ENCODE data around the gene REEP2. TPM values are rescaled to one million over a fixed set of nuclear protein-coding genes. Genes with fewer than 3 reads are reported as not detected.

REEP2 gene
- total RNA-seq, 1 experiment from 2014 or later, result 49.0 TPM

DNA sequence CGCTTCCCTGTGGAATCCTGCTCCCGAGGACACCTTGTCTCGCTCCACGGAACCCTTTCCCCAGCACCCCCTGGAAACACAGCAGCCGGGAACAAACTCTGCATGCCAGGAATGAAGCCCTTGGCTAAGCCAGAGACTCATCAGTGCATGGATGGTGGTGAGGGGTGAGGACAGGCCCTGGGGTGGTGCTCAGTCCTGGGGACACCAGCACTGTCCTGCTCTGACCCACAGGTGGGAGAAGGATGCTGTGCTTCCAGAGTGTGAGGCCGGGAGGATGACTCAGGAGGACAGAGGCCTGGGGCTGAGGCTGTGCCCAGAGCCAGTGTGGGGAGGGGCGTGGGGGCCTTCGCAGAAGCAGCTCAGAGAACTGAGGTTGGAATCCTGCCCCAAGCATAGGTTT, 15.3 kb downstream of the REEP2 start:
- H3K27me3 ChIP-seq (ENCODE audit: insufficient read depth, low read length), result no peaks in the 10 kb centered on the region
- Mint-ChIP-seq H3K4me3 (no peak overlapping the region), H3K27ac (peak overlapping the region in 1 of 3 experiments; percentile 49; a peak in 2 of 7 replicates), H3K36me3 (ENCODE audit: insufficient read depth in 1 of 3, low read depth in 3 of 3) (no peaks in the 10 kb centered on the region), H3K27me3 (ENCODE audit: low read depth) (peaks cover 4% of the 10 kb centered on the region; the same call in 1 of the 2 replicates), H3K9me3 (no peaks in the 10 kb centered on the region; a peak in 1 of 5 replicates), H3K4me1 (peaks cover 31 to 49% of the 10 kb centered on the region in 2 experiments)
- TF ChIP-seq, protein P1, sequence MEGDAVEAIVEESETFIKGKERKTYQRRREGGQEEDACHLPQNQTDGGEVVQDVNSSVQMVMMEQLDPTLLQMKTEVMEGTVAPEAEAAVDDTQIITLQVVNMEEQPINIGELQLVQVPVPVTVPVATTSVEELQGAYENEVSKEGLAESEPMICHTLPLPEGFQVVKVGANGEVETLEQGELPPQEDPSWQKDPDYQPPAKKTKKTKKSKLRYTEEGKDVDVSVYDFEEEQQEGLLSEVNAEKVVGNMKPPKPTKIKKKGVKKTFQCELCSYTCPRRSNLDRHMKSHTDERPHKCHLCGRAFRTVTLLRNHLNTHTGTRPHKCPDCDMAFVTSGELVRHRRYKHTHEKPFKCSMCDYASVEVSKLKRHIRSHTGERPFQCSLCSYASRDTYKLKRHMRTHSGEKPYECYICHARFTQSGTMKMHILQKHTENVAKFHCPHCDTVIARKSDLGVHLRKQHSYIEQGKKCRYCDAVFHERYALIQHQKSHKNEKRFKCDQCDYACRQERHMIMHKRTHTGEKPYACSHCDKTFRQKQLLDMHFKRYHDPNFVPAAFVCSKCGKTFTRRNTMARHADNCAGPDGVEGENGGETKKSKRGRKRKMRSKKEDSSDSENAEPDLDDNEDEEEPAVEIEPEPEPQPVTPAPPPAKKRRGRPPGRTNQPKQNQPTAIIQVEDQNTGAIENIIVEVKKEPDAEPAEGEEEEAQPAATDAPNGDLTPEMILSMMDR (conservative IDR thresholded peaks at IDR 0.05), result no peak
- no peak overlapping the region for H2AK5ac ChIP-seq (ENCODE audit: insufficient read length, low read length)
- no peak overlapping the region for H2BK12ac ChIP-seq (ENCODE audit: insufficient read length, low read depth, low read length)
- WGBS (ENCODE audit: extremely low coverage, insufficient read length, low lambda C conversion rate), result no CpG with 5 or more reads among the region's 8 CpGs
- no peak overlapping the region for H3K9ac ChIP-seq (ENCODE audit: extremely low read depth, insufficient read length, low read length)
- no peak overlapping the region for H3K56ac ChIP-seq (ENCODE audit: insufficient read length, low read depth, low read length)
- no peak overlapping the region for H3K4me2 ChIP-seq (ENCODE audit: insufficient read depth, insufficient read length, low read length)
- H3T11ph ChIP-seq (ENCODE audit: low read length), result no peak overlapping the region
- H4K20me1 ChIP-seq (ENCODE audit: control insufficient read depth, insufficient read depth, insufficient read length), result no peaks in the 10 kb centered on the region
- H3K79me1 ChIP-seq (ENCODE audit: insufficient read depth, low read depth, low read length, poor library complexity, severe bottlenecking), result no peaks in the 10 kb centered on the region
- no peak overlapping the region for H2BK5ac ChIP-seq (ENCODE audit: insufficient read length, low read length)
- H3K79me2 ChIP-seq (ENCODE audit: insufficient read depth, low read length), result no peaks in the 10 kb centered on the region
- H3K18ac ChIP-seq (ENCODE audit: insufficient read length, low read depth, low read length), result no peak overlapping the region
- no peak overlapping the region for H2BK15ac ChIP-seq (ENCODE audit: low read depth, low read length)
- no peak overlapping the region for H3K23ac ChIP-seq (ENCODE audit: insufficient read length, low read depth, low read length)
- no peak overlapping the region for H3K14ac ChIP-seq (ENCODE audit: insufficient read depth, low read length)
- no peaks in the 10 kb centered on the region; the same call in 1 of the 2 replicates for H3K4me1 ChIP-seq (ENCODE audit: insufficient read depth, low read length)
- H4K5ac ChIP-seq (ENCODE audit: insufficient read length, low read depth, low read length), result no peak overlapping the region
- H3K4ac ChIP-seq (ENCODE audit: low read depth, low read length), result no peak overlapping the region
- DNase-seq, result no peak
- no peak overlapping the region for H3K27ac ChIP-seq (ENCODE audit: insufficient read length, low read depth, low read length)
- no peak overlapping the region for H4K91ac ChIP-seq (ENCODE audit: insufficient read length, low read depth, low read length)
- H2BK120ac ChIP-seq (ENCODE audit: low read depth, low read length, poor library complexity, severe bottlenecking), result no peak overlapping the region
- H2BK20ac ChIP-seq (ENCODE audit: low read depth, low read length, poor library complexity, severe bottlenecking), result no peak overlapping the region
- no peaks in the 10 kb centered on the region for H3K9me3 ChIP-seq (ENCODE audit: control insufficient read depth, low read depth, low read length)
- H4K8ac ChIP-seq (replicated peaks; ENCODE audit: insufficient read length, low read depth, low read length), result no peak overlapping the region
- H3K23me2 ChIP-seq (ENCODE audit: insufficient read length, low read depth, low read length, poor library complexity, severe bottlenecking), result no peaks in the 10 kb centered on the region
- no peak overlapping the region for H2AFZ ChIP-seq (ENCODE audit: low read length)

Data from H9 (cell line).